Measurements from ENCODE around the gene ATP2C2.
"Not testable (repeated sequence)": the region's sequence is repeated elsewhere in the genome, so short reads cannot be mapped to it uniquely, and the experiment has no call there.

ATP2C2 gene

DNA sequence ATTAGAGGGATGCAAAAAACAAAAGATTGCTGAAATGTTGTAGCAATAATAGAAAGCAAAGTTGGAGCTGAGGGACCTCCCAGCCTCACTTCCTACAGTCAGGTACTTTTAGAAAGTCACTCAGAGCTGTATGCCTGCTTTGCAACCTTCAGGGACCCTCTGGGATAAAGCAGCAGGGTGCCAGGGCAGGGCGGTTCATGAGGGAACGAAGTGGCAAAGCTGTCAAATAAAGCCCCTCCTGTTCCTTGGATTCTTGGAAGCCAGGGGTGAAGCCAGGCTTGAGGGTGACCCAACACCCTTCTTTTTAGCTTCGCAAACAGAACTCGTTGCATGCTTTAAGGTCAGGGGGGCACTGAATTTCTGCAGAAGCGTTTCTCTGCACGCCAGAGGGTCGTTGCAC, 767 bp downstream of the ATP2C2 start:
- DNase-seq = no peak

DNA sequence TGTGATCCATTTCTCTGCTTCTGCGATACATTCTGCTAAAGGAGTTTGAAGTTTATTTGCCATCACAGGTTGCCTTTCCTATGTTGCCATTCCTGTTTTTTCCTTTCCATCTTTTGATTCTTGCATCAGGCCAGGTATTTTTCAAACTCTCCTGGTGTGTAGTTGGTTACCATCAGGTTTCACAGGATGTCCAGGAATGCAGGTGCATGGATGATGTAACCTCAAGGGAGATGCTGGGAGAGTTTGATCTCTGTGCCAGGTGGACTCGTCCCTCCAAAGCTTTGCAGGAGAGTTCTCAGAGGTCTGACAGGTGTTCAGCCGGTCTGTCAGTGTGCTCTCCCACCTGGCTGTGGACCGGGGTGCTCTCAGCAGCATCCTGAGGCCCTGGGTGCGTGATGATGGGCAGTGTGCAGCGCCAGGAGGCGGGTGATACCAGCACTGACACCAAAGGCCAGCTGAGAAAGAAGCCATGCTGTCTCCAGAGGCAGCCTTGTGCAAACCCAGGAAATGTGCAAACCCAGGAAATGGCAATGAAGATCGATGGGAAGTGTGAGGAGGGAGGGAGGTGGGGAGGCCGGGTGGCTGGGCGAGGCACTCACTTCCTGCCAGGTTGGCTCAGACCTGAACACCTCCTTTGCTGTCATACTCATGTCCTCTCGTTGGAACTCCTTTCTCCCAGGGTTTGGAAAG, 1.7 kb downstream of the ATP2C2 start:
- DNase-seq = no peak

DNA sequence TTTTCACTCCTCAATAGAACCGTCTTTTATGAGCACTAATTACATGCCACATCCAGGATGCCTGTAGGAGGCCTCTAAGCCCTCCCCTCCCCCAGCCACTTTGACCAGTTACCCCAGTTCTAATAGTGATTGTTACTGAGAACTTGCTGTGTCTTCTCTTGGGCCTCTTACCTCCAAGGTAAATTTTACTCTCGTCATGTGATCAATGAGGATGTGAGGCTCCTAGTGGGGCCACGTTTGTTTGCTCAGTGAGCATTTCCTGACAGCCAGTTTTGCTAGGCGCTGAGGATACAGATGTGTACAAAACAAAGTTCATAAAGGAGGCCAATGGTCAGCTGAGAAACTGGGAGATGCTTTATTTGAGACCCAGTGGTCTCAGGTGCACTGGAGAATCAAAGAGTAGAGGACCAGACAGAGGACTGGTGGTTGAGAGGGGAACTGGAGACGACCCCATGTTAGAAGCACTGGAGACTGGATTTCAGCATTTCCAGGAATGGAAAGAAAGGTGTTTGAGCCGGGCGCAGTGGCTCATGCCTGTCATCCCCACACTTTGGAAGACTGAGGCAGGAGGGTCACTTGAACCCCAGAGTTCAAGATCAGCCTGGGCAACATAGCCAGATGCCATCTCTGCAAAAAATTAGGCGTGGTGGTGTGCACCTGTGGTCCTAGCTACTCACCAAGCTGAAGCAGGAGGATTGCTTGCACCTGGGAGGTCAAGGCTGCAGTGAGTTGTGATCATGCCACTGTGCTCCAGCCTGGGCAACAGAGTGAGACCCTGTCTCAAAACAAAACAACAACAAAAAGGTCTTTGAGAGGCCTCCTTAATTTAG, 2.6 kb downstream of the ATP2C2 start:
- no peak for DNase-seq

DNA sequence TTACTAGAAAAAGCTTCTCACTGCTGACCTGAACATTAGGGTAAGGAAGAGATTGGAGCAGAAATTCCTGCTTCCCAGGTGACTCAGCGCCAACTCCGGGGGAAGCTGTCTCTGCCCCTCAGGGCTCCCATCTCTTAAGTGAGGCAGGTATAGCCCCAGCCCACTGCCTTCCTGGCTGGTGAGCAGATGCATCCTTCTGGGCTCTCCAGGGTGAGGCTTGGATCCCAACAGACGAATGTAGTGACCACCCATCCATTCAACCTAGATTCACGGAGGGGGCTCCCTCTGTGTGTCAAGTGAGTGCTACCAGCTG, 3.2 kb downstream of the ATP2C2 start:
- DNase-seq = no peak

DNA sequence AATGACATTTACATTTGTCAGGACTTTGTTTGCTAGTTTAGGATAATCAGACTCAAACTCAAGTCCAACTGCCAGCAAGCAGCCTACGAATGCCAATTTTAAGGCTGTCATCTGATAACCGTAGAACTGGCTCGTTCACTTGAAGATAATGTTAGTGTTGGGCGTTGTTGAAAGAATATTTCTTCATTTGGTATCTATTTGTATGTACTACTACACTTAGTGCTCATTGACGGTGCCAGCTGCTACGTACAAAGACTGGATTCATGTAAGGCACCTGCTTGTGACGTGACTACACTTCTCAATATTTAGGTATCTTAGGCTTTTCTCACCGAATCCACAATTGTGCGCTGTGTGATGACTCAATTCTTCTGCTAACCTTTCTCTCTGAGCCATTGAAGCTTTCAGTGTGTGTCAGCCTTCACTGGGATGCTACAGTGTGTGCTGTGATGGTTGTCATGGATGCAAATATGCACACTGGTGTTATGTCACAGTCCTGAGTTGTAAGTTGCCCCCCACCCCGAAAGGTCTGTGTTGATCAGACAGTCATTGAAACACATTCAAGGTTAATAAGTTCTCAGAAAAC, 5.7 kb downstream of the ATP2C2 start:
- DNase-seq = no peak

DNA sequence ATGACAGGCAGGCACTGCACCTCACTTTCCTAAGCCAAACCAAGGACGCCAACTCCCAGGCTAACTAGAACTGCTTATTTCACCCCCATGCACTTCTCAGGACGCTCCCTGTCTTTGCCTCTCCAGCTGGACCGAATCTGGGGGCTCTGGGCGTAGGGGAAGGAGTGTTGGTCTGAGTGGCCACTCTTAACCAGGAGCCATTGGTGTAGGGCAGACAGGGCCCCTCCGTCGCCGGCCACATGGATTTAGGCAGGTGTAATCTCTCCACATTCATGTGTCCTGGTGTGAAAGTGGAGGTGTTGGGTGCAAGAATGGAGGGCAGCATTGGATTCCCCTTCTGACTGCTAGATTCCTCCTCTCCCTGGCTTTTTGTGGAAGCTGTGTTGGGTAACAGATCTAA, 9.8 kb downstream of the ATP2C2 start:
- no peak for DNase-seq

DNA sequence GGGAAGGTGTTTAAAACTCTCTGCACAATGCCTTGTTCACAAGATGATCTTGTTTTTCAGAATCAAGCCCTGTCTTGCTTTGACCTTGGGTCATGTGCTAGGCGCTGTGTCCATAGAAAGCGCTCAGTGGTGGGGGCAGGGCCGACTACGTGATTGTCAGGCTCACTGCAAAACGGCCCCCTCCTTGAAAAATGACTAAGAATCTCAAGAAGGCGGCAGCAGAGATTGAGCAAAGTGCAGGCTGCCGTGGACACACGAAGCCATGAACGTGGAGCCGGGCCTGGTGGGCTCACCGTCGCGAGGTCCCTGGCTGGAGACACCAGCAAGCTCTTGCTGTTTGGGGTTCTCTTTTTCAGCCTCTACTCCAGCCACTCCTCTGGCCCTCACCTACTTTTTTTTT, 10.2 kb downstream of the ATP2C2 start:
- DNase-seq = no peak

DNA sequence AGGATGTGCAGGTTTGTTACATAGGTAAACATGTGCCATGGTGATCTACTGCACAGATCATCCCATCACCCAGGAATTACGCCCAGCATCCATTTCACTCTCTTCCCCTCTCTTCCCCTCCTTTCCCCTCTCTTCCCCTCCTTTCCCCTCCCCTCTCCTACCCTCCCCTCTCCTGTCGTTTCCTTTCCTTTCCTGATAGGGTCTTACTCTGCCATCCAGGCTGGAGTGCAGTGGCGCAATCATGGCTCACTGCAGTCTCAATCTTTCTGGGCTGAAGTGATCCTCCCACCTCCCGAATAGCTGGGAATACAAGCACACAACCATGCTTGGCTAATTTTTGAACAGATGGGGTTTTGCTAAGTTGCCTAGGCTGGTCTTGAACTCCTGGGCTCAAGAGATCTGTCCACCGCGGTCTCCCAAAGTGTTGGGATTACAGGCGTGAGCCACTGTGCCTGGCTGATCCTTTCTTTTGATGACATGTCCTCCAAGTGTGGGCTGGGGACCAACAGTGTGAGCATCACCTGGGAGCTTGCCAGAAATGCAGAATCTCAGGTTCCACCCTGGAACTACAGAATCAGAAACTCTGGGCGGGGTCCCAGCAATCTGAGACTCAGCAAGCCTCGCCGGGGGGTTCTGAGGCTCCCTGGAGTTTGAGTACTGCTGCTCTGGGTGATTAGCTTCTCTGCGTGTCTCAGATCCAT, 10.8 kb downstream of the ATP2C2 start:
- no peak for DNase-seq

DNA sequence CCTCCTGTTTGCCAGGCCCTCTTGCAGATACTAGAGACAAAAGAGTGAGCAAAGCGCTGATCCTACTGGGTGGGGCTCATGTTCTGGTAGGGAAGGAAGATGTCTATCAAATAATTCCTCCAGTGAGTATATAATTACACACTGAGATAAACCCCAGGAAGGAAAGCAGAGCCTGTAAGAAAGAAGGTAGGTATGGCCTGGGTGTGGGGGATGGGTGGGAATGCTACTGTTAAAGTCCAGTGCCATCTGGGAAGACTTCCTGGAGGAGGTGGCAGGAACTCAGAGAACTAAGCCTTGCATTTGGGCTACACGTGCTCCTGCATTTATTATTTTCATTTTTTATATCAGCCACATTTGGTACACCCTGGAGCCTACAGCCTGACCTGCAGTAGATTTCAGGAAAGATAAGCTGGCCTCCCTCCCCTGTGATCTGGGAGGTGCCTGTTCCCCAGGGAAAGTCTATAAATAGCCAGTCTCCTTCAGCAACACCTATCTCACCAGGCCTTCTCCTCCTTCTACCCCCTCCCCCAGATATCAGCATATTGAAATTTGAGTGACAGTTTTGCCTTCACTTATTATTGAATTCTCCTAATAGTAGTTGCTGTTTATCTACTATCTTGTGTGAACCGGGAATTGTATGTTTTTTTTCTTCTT, 11.5 kb downstream of the ATP2C2 start:
- no peak for DNase-seq

DNA sequence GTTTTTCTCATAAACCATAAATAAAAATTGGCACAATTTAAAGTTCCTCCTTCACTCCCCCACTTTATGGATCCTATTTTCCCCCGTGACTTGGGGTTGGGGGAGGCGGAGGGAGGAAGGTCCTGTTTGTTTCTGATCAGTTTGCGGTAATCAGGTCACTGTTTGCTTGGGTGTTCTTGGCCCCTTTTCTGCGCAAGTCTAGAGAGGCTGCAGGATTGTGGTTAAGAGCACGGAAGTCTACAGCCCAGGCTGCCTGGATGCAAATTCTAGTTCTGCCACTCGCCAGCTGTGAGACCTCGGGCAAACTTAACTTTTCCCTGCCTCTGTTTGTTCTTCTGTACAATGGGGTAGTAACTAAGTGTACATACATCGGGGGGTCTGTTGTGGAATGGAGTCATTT, 12.1 kb downstream of the ATP2C2 start:
- DNase-seq = no peak

DNA sequence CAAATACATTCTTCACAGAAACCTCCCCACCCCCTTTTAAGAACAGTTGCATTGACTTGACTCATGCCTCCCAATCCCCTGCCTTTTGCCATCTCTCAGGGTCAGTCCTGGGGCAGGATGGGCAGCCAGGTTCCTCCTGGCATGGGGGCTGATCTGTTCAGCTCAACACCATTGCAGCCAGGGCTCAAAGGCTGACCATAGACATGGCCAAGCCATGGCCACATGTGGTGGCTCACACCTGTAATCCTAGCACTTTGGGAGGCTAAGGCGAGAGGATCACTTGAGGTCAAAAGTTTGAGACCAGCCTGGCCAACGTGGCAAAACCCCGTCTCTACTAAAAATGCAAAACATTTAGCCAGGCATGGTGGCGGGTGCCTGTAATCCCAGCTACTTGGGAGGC, 14.1 kb downstream of the ATP2C2 start:
- DNase-seq = no peak

DNA sequence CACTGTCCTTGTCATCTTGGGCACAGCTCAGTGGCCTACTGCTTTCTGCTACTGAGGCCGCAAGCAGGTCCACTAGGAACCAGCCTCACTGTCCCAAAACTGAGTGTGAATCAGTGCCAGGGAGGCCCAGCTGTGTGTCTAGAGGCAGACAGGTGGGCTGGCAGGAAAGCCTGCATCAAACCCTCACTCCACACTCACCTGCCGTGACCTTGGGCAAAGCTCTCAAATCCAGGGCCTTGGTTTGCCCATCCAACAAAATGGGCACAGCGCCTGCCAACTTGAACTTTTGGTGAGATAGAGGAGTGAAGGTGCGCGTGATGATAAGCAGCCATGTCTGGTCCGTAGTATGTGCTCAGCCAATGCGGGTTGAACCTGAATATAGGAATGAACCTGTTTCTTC, 14.8 kb downstream of the ATP2C2 start:
- no peak for DNase-seq

DNA sequence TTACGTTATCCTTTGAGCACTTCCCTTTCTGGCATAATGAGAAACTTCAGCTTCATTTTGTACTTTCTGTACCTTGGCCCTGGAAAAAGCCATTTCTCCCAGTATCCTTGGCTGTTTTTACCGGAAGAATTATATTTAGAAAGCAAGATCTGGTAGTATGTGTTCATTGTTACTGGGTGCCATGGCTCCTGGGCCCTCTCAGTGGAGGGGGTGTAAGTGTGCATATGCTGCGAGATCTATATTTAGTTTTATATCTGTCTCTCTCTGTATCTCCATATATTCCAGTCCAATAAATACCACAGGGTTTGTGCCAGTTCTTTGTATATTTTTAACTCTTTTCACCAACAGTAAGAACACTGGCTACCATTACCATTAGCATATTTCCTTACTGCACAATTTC, 17.7 kb downstream of the ATP2C2 start:
- no peak for DNase-seq

DNA sequence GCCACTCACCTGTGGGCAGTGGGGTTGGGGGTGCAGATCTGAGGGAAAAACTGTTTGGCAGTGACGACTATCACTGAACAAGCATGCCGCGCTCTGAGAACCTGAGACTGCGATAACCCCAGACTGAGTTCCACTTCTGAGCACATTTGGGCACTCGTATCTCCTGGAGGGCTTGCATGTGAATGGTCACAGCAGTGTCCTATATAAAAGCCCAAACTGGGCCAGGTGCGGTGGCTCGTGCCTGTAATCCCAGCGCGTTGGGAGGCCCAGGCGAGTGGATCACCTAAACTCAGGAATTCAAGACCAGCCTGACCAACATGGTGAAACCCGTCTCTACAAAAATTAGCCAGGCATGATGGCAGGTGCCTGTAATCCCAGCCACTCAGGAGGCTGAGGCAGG, 18.7 kb downstream of the ATP2C2 start:
- DNase-seq = no peak

DNA sequence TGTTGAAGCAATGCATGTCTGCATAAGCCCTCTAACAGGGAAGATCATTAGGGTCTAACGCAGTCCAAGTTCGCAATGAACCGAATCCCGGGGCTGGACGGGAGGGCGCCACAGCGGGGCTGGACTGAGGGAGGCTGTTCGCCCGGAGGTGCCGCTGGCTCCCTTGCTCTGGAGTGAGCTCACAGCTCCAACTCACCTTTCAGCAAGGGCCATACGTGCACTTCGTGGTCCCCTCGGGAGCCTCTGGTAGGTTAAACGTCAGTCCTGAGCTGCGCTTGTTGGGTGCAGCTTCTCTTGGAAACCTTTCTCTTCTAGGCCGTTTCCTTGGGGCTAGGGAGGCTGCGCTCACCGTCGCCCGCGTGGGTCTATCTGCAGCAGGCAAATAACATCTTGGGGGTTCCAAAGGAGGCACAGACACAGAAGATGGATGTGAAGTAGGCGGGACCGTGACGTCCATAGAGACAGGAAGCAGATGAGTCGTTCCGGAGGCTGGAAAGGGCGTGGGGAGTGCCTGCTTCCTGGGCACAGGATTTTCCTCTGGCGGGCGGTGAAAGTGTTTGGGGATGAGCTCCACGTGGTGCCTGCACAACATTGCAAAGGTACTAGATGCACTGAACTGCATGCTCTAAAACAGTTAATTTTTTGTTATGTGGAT, 21.9 kb downstream of the ATP2C2 start:
- no peak for DNase-seq

DNA sequence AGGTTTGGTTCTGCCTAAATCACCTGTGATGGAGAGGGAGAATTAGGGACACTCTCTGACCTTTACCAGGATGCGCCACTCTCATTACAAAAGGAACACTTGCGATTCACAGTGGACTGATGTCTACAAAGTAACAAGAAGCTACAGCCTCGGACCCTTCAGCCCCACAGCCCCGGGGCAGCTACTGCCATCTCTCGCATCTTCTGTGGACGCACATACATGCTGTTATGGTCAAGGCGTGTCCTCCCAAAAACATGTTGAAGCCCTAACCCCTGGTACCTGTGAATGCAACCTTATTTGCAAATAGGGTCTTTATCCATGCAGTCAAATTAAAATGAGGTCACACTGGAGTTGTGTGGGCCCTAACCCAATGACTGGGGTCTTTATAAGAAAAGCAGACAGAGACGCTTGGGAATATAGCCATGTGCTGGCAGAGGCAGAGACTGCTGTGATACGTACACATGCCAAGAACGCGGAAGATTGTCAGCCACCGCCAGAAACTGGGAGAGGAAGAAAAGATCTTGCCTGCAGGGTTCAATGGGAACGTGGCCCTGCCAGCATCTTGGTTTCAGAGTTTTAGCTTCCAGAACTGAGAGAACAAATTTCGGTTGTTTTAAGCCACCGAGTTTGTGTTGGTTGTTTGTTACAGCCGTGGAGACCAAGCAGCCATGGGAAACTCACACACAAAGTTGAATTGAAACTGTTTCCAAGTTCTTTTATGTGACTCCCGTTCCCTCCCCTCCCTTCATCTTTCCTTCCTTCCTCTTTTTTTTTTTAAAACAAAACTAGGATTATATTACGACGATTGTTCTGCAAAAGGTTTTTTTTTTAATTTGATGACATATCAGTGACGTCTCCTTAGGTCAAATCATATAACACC, 23.1 kb downstream of the ATP2C2 start:
- no peak for DNase-seq

DNA sequence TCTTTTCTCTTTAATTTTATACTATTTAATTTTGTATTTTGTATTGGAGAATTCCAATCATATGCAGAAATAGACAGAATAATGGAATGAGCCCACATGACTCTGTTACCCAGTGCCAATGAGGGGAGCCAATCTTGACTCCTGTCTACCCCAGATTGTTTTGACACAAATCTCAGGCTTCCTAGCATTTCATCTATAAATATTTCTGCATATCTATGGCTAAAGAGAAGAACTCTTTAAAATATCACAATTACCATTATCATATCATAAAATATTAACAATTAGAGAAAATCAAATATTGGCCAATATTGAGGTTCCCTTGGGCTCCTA, 23.7 kb downstream of the ATP2C2 start:
- DNase-seq = no peak

DNA sequence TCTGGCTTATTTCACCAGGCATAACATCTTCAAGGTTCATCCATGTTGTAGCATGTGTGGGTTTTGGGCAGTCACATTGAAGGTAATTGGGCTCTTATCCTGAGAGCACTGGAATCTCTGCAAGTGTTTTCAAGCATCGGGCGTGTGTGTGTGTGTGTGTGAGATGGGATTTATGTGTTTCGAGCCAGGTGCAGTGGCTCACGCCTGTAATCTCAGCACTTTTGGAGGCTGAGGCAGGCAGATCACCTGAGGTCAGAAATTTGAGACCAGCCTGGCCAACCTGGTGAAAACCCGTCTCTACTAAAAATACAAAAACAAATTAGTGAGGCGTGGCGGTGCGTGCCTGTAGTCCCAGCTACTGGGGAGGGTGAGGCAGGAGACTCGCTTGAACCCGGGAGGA, 27.7 kb downstream of the ATP2C2 start:
- not testable (repeated sequence) for DNase-seq

DNA sequence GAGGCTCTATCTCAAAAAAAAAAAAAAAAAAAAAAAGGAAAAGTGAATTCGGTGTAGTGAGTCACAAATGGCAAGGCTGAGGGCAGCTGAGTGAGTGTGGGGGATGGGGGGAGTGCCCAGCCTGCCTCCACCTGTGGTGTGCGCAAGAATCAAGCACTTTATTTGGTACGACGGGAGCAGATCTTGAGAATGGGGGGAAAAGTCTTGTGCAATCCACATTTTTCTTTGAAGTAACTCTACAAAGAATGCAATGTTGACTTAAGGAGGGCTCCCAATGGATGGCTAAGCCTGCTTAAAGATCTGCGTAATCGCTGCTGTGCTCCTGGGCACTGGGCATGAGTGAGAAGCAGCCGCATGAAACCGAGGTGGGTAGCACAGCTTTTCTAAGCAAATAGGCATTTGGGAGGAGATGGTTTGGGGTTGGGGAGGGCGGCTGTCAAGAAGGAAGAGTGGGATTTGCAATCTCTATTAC, 28.2 kb downstream of the ATP2C2 start:
- DNase-seq = no peak

DNA sequence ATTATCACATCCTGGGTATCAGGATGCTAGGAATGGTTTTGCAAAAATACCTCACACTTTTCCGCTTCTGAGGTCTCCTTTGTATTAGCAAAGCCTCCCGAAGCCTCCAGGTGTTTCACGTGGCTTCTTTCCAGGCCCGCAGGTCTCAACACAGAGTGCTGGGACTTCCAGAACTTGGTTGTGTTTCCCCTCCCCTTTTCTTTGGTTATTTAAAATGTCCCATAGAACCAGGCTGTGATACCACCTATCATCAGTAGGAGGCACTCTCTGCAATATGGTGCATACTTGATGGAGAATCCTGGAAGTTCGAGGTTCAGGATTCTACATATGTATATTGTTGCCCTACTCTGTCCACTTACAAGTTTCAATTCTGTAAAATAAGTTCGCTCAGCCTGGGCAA, 28.8 kb downstream of the ATP2C2 start:
- no peak for DNase-seq

DNA sequence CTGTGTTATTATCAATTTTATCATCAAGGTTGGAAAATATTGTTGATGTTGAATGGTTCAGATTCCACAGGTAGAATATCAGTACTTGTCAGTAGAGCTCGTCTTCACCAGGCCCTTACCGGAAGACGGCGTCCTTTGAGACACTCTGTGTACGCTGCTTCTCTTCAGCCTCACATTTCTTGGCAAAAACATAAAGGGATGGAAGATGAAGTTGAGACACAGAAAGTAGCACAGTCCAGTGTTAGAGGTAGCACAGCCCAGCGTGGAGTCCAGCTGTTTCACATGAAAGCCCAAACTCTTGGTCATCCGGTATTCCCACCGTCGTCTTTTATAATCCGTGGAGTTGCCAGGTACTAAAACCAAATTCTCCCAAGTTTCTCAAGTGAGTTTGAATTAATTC, 30.4 kb downstream of the ATP2C2 start:
- DNase-seq = no peak

DNA sequence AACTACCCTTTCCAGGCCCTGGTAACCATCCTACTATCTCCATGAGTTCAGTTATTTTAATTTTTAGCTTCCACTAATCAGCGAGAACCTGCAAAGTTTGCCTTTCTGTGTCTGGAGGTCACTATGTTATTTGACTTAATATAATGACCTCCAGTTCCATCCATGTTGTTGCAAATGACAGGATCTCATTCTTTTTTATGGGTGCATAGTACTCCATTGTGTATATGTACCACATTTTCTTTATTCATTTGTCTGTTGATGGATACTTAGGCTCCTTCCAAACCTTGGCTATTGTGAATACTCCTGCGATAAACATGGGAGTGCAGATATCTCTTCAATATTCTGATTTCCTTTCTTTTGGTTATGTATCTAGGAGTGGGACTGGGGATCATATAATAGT, 31.6 kb downstream of the ATP2C2 start:
- DNase-seq = not testable (repeated sequence)

Data from fibroblast of skin of right quadriceps (primary cell).